Breast epithelium (tissue), 4 donors: ENCODE data around the gene SMPDL3B. TPM values are rescaled to one million over a fixed set of nuclear protein-coding genes. Genes with fewer than 3 reads are reported as not detected.

Source experiments
- DNase-seq, 2 donors: peaks; one replicate each; pipeline ENCODE4 v3.0.0-alpha.2; 2019; ENCODE audit warnings: low spot score in 2 of 2
- H3K27ac ChIP-seq, 2 donors: fragments of 200-600 bp; sonication (generic) in 1 of 2; one replicate each; pipeline ENCODE4 v1.5.1; 2016 to 2019; ENCODE audit warnings: mild to moderate bottlenecking in 1 of 2
- H3K27me3 ChIP-seq, 2 donors: fragments of 200-600 bp; sonication (generic) in 1 of 2; one replicate each; pipeline versions ENCODE4 v1.5.1 to v1.6.0; 2017 to 2019; ENCODE audit warnings: control low read depth in 1 of 2, mild to moderate bottlenecking in 1 of 2
- H3K36me3 ChIP-seq: fragments of 200-600 bp; one replicate; pipeline ENCODE4 v1.5.1; 2019
- H3K4me1 ChIP-seq, 2 donors: fragments of 200-600 bp; sonication (generic); one replicate each; pipeline ENCODE4 v1.5.1; 2016 to 2019; ENCODE audit warnings: control low read depth in 1 of 2
- H3K4me3 ChIP-seq, 3 donors: fragments of 200-600 bp; sonication (generic); 1 replicate in 2 of 3; 2 replicates in 1 of 3; pipeline ENCODE4 v1.5.1; 2016 to 2019; ENCODE audit warnings: mild to moderate bottlenecking in 3 of 3, moderate library complexity in 2 of 3
- H3K9me3 ChIP-seq, 2 donors: fragments of 200-600 bp; sonication (generic) in 1 of 2; one replicate each; pipeline ENCODE4 v1.5.1; 2016 to 2019; ENCODE audit warnings: control low read depth in 1 of 2
- POLR2A ChIP-seq: fragments of 450-650 bp; IDR thresholded peaks from one replicate; pipeline ENCODE4 v1.6.1; 2016; ENCODE audit warnings: antibody characterized with exemption, mild to moderate bottlenecking, moderate library complexity
- POLR2AphosphoS5 ChIP-seq, 3 donors: sonication (generic); formaldehyde crosslinking; IDR thresholded peaks; one replicate each; pipeline ENCODE4 v1.6.1; 2017; ENCODE audit warnings: antibody characterized with exemption in 3 of 3
- intact Hi-C: fragments of 100-400 bp; cut with DNase I; formaldehyde crosslinking; loops from one replicate; pipeline ENCODE4 v1.15.1; 2023; ENCODE audit warnings: low total_unique reads
- total RNA-seq, 3 donors: library from RNA; depleted of rRNA; stranded (reverse); fragments of >200 nt; gene quantifications; one replicate each; pipeline ENCODE4 v1.1.0, GENCODE V29; 2016
- TF ChIP-seq, protein P1 (sequence below), 3 donors: fragments of 450-650 bp; IDR thresholded peaks; one replicate each; pipeline ENCODE4 v1.5.1; 2016 to 2017; ENCODE audit warnings: antibody characterized with exemption in 3 of 3, mild to moderate bottlenecking in 3 of 3, moderate library complexity in 3 of 3

SMPDL3B gene
- total RNA-seq, 3 donors from 2014 or later = 13.8 to 14.9 TPM; not detected in 1

DNA sequence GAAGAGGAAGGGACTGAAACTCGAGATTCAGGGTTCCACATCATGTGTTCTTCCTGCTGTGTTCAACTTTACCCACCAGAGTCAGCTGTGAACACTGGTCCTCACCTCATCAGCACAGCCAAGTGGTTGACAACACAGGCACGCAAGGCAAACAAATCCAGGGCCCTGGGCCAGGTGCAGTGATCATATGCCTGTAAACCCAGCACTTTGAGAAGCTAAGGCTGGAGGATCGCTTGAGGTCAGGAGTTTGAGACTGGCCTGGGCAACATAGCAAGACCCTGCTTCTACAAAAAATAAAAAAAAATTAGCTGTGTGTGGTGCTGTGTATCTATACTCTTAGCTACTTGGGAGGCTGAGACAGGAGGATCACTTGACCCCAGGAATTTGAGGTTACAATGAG is 16.6 kb downstream of the SMPDL3B start:
- no peaks in the 10 kb centered on the region for H3K27me3 ChIP-seq
- no peaks in the 10 kb centered on the region for H3K9me3 ChIP-seq
- no peak overlapping the region for H3K27ac ChIP-seq
- H3K36me3 ChIP-seq = no peaks in the 10 kb centered on the region
- no peak for TF ChIP-seq POLR2AphosphoS5 (IDR thresholded peaks at IDR 0.05)
- TF ChIP-seq POLR2A = no peak
- H3K4me3 ChIP-seq = no peak overlapping the region
- H3K4me1 ChIP-seq = no peaks in the 10 kb centered on the region
- DNase-seq = no peak
- intact Hi-C loops = loop anchor here (2.0 kb wide), 1 partner anchor 57 kb away; no protein-coding TSS in a partner anchor

DNA sequence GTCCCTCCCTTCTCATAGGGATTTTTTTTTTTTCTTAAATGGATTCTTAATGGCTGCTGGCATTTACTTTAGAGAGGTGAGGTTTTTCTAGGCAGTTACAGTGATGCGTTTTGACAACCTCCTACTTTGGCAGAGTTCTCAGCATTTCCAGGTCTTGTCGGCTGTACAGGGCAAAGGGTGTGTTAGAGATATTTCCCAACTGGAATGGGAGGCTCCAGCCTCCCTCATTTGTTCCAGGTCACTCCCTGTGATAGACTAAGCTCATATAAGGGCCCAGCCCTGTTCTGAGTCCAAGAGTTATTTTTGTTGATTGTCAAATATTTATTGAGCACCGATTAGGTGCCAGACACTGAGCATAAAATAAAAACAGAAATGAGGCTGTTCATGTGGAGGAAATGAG is 17.3 kb downstream of the SMPDL3B start:
- no peak for DNase-seq
- Histone ChIP-seq H3K9me3 (no peaks in the 10 kb centered on the region), H3K4me3 (no peak overlapping the region), H3K36me3 (no peaks in the 10 kb centered on the region), H3K27ac (no peak overlapping the region), H3K27me3 (no peaks in the 10 kb centered on the region), H3K4me1 (no peaks in the 10 kb centered on the region)
- TF ChIP-seq POLR2AphosphoS5 (IDR thresholded peaks at IDR 0.05) (no peak), POLR2A (no peak)
- TF ChIP-seq, protein P1, sequence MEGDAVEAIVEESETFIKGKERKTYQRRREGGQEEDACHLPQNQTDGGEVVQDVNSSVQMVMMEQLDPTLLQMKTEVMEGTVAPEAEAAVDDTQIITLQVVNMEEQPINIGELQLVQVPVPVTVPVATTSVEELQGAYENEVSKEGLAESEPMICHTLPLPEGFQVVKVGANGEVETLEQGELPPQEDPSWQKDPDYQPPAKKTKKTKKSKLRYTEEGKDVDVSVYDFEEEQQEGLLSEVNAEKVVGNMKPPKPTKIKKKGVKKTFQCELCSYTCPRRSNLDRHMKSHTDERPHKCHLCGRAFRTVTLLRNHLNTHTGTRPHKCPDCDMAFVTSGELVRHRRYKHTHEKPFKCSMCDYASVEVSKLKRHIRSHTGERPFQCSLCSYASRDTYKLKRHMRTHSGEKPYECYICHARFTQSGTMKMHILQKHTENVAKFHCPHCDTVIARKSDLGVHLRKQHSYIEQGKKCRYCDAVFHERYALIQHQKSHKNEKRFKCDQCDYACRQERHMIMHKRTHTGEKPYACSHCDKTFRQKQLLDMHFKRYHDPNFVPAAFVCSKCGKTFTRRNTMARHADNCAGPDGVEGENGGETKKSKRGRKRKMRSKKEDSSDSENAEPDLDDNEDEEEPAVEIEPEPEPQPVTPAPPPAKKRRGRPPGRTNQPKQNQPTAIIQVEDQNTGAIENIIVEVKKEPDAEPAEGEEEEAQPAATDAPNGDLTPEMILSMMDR (IDR thresholded peaks at IDR 0.05) = no peak
- intact Hi-C loops = no loop called here

DNA sequence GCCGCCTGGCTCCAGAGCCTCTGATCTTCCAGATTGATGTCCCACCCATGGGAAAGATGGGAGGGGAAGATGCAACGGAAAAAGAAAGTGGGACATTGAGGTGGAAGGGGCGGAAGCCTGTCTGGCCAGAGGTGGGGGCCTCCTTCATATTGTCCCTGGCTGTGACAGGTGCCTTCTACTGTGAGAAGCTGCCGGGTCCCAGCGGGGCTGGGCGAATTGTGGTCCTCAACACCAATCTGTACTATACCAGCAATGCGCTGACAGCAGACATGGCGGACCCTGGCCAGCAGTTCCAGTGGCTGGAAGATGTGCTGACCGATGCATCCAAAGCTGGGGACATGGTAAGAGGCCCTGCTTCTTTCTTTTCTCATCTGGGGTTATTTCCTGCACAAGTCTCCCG is 19.4 kb downstream of the SMPDL3B start:
- TF ChIP-seq POLR2A (no peak), POLR2AphosphoS5 (IDR thresholded peaks at IDR 0.05) (no peak)
- TF ChIP-seq, protein P1 (IDR thresholded peaks at IDR 0.05) = no peak
- no peaks in the 10 kb centered on the region for H3K36me3 ChIP-seq
- H3K4me3 ChIP-seq = no peak overlapping the region
- intact Hi-C loops = no loop called here
- DNase-seq = no peak
- H3K27ac ChIP-seq = no peak overlapping the region
- H3K9me3 ChIP-seq = no peaks in the 10 kb centered on the region
- no peaks in the 10 kb centered on the region for H3K27me3 ChIP-seq
- no peaks in the 10 kb centered on the region for H3K4me1 ChIP-seq

DNA sequence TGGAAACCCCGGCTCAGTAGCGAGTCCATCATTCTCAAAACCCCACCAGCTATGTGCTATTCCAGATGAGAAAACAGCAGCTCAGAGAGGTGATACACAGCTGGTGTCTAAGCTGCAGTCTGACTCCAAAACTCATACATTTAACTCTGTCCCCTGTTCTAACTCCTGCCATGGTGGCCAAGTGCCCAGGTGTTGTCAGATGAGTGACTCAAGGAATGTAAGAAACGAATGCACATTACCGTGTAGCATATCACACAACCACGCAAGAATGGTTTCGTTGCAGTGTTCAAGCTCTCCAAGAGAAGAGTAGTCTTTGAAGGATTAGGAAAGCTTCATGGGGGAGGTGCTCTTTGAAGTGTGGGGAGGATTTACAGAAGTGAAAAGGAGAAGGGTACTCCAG is 20.3 kb downstream of the SMPDL3B start:
- Histone ChIP-seq H3K27ac (no peak overlapping the region), H3K4me3 (no peak overlapping the region), H3K27me3 (no peaks in the 10 kb centered on the region), H3K9me3 (no peaks in the 10 kb centered on the region), H3K36me3 (no peaks in the 10 kb centered on the region), H3K4me1 (no peaks in the 10 kb centered on the region)
- TF ChIP-seq POLR2AphosphoS5 (IDR thresholded peaks at IDR 0.05) = no peak
- TF ChIP-seq, protein P1 (IDR thresholded peaks at IDR 0.05) = no peak
- no peak for TF ChIP-seq POLR2A
- intact Hi-C loops = no loop called here
- DNase-seq = no peak

- H3K4me3 ChIP-seq = no peak overlapping the region
- no peaks in the 10 kb centered on the region for H3K36me3 ChIP-seq
- TF ChIP-seq POLR2AphosphoS5 (IDR thresholded peaks at IDR 0.05) = no peak
- TF ChIP-seq, protein P1 (IDR thresholded peaks at IDR 0.05) = no peak
- TF ChIP-seq POLR2A = no peak
- H3K27ac ChIP-seq = no peak overlapping the region
- intact Hi-C loops = no loop called here
- DNase-seq = no peak
- H3K9me3 ChIP-seq = no peaks in the 10 kb centered on the region
- peaks cover 0 to 4% of the 10 kb centered on the region in 2 donors for H3K4me1 ChIP-seq
- no peaks in the 10 kb centered on the region for H3K27me3 ChIP-seq
Observed at GRCh38 chr1:27956761-27957160, 22.0 kb downstream of the SMPDL3B start.

- intact Hi-C loops = no loop called here
- H3K27me3 ChIP-seq = no peaks in the 10 kb centered on the region
- no peak for DNase-seq
- TF ChIP-seq, protein P1 (IDR thresholded peaks at IDR 0.05) = no peak
- TF ChIP-seq POLR2A = no peak
- TF ChIP-seq POLR2AphosphoS5 (IDR thresholded peaks at IDR 0.05) = no peak
- no peak overlapping the region for H3K4me3 ChIP-seq
- no peaks in the 10 kb centered on the region for H3K36me3 ChIP-seq
- H3K4me1 ChIP-seq = peaks cover 0 to 4% of the 10 kb centered on the region in 2 donors
- no peak overlapping the region for H3K27ac ChIP-seq
- no peaks in the 10 kb centered on the region for H3K9me3 ChIP-seq
Observed at GRCh38 chr1:27957655-27958054, 22.9 kb downstream of the SMPDL3B start.
